Suppressor macrophage treated with lipopolysaccharide for 1 hour (primary cell): ENCODE data around the gene SYT8.
A peak's percentile ranks its signal among the peaks of the same experiment; 100 is the strongest.

ENCODE experiments used
- DNase-seq, 3 donors: peaks; one replicate each; pipeline ENCODE4 v3.0.0-alpha.2; 2020 to 2022

The SYT8 gene

DNA sequence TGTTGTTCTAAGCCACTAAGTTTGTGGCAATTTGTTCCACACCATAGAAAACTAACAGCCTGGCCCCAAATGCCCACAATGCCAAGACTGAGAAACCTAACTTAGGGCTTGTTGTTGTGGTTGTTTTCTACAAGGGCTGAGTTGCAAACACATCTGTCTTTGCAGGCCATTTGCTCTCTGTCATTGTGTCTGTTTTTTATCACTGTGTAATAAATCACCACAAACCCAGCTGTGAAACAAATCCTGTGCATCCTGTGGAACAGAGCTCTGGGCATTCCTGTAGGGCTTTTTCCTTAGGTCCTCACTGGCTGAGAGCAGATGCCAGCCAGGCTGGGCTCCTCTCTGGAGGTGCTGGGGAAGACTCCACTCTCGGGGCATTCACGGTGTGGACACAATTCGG lies 15.7 kb upstream of the SYT8 start:
- no peak for DNase-seq

DNA sequence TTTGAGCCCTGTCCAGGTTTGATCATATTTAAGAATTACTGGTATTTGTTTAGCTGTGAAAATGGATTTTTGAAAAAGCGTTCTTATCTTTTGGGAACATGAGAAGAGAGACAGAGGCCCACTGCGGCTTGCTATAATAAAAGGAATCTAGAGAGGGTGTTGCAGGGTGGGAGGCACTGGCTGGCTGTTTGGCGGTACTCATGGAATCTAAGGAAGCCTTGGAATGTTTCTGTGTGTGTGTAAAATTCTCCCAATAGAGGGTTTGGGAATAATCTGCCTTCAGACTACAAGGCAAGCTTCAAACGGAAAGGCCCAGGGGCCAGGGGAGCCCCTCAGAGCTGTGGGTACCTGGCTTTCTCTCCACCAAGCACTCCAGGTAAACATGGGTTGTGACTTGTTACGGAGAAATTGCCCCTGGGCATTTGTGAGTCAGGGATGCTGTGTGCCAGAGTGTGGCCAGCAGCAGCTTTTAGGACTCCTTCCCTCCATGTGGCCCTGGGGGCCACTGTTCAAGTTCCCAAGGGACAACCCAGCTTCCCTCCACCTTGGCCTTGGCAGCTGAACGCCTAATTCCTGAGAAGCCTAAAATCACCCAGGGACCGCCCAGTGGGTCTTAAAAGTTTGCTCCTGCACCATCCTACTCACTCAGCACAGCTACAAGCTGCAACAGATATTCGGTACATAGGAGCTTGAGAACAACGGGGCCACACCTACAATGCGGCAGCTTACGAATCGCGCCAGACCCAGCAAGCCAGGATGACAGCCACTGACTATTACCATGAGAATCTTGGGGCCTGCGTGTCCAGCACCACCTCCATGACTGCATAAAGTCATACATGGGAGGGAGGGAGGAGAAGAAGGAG lies 14.1 kb upstream of the SYT8 start:
- no peak for DNase-seq

DNA sequence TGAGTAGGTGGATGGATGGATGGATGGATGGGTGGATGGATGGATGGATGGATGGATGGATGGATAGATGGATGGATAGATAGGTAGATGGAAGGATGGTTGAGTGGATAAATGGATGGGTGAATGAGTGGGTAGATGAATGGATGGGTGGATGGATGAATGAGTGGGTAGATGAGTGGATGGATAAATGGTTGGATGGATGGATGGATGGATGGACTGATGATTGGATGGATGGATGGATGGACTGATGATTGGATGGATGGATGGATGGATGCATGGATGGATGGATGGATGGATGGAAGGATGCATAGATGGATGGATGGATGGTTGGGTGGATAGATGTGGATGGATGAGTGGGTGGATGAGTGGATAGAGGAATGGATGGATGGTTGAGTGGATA lies 13.2 kb upstream of the SYT8 start:
- no peak for DNase-seq

DNA sequence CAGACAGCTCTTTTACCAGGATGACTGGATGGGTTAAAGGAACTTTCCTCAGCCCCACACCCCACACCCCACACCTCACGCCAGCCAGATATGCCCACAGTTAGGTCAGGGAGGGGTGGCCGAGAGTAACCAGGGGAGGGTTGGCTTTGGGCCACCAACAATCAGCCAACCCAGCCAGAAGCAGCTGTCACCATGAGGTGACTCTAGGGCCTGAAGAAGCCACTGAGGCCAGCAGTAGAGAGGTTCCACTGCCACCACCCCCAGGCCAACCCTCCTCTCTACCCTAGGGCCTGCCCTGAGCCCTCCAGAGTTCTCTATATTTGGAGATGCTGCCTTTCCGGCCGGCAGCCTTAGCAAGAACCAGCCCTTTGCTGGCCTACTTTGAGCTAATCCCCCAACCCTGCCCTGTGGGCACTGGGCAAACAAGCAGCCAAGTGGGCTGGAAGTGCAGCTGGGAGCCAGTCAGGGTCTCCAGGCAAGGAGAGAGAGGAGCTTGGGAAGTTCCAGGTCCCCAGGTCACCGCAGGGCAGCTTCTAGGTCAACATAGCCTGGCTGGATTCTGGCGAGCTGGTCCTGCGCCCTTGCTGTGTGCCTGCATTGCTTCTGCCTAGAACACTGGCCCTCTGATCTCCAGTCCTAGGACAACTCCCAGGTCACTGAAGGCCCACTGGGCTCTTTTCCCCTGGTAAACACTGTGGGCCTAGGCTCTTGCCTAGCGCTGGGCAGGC lies 12.0 kb upstream of the SYT8 start:
- no peak for DNase-seq

DNA sequence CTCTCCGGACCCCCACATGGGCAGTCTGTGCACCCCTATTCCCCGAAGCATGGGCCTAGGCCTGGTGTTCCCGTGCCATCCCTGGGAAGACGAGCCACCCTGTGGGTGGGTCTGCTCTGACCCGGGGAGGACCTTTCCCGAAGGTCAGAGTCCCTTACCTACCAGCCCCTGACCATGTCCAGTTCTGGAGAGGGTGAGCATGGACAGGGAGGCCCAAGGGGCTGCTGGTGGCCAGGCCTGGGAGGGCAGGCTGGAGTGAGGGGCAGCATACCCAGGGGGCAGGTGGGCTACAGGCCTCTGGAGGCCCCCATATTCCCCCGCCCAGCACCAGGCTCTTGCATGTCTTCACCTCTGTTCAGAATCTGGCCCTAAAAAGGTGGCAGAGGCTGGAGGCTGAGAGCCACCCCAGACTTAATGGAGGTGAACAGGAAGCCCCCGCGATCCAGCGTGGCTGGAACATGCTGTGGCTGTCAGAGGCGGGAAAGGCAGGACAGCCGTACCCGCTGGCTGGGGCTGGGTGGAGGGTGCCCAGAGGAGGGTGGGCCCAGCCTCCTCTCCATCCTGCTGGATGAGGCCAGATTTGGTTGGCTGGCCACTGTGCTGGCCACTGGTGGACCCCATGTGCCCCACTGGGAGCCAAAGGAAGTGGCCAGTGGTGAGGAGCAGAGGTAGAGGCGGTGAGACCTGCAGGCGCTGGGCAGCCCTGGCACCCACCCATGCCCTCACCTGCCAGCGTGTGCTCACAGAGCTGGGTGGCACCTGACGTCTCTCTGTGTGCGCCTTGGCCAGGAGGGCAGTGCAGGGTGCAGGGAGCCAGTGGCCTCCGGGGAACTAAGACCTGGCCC lies 11.2 kb upstream of the SYT8 start:
- no peak for DNase-seq

DNA sequence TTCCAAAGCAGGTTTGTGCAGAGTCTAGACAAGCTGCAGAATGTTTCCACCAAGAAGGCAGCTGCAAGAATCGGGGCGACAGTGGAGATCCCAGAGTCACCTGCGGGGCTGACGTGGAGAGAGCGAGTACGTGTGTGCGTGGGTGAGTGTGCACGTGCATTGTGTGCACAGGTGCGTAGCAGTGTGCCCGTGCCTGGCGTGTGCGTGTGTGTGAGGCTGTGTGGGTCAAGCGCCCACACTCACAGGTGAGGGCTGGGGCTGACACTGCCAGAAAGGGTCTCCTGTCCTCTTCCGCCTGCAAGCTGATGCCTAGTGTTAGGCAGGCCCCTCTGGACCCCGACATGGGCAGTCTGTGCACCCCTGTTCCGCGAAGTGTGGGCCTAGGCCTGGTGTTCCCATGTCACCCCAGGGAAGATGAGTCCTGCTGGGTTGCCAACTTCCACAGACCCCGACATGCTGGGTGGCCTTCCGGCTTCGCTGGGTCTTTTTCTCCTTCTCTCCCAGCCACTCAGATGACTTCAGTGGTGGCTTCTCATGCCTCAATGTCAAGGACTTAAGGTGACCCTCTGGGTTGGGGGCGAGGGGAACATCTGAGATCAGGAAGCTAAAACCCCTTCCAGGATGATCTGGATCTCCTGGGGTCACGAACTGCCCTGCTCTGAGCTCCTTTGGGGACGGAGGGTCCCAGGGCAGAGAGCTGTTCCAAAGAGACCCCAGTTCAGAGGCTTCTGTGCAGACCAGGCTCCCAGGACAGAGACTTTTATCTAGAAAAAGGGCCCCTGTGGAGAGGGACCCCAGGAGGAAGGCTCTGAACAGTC lies 10.4 kb upstream of the SYT8 start:
- no peak for DNase-seq

DNA sequence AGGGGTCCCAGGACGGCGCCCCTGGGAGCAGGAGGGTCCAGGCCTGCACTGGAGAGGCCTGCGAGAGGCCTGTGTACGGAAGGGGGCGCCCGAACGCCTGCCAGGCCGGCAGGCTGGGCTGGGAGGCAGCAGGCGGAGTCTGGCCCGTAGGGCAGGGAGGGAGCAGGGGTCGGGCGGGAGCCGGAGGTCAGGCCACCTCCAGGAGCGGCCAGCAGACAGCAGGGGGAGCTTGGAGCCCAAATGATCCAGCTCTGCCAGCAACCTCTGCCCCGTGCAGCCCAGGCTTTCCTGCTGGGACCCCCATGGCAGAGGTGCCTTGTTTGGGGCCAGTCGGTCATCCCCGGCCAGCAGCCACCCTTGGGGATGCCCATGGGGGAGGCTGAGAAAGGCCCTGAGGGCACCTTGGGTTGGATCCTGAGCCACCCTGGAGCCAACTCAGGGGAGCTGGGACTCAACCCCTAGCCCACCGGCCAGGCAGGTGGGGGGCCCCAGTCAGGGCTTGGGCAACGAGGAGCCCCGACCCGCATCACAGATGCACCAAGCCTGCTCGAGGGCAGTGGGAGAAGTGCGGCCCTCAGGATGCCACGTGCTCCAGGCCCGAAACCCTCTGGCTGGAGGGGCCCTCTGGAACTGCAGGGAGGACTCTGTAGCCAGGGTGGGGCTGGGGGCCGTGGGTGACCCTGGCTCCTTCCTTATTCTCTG lies 9.6 kb upstream of the SYT8 start:
- peak; percentile 67 to 86 (median 77) for DNase-seq

DNA sequence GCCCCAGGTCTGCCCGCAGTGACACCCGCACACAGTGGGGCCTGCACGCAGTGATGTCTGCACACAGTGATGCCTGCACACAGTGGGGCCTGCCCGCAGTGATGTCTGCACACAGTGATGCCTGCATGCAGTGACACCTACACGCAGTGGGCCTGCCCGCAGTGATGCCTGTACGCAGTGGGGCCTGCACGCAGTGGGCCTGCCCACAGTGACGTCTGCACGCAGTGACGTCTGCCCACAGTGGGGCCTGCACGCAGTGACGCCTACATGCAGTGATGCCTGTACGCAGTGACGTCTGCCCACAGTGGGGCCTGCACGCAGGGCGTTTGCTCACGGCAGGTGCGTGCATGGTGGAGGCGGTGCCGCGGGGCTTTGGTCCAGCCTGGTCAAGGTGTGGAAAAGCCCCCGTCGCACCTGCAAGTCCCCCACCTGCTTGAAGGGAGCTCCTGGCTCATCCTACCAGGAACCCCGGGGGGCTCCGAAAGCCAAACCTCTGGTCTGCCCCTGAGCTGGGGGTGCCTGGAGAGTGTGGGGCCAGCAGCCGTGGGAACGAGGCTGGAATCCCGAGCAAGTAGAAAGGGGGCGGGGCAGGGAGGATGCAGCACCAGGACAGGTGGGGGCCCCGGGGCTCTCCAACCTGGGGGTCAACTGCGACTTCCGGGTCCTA lies 8.9 kb upstream of the SYT8 start:
- DNase-seq: no peak

DNA sequence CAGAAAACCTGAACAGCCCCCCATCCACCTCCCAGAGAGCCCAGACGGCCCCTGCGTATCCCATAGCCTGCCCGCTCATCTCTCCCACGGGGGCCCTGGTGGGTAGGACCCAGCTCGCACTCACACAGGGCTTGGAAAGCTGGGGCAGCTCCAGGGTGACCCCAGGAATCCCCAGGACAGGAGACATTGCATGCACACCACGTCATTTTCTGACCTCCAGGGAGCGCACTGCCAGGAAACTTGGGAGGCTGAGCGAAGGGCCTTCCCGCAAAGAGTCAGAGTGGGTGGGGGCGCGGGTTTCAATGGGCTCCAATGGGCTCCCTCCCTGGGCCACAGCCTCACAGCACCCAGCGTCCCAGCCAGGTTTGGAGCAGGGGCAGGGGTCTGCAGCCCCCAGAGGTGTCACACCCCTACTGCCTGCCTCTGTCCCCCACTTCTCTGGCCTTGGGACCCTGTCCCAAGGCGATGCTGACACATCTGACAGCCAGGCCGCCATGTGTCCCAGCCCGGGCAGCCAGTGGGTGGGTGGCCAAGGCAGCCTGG lies 8.2 kb upstream of the SYT8 start:
- DNase-seq: peak in 1 of 3 donors; percentile 27

DNA sequence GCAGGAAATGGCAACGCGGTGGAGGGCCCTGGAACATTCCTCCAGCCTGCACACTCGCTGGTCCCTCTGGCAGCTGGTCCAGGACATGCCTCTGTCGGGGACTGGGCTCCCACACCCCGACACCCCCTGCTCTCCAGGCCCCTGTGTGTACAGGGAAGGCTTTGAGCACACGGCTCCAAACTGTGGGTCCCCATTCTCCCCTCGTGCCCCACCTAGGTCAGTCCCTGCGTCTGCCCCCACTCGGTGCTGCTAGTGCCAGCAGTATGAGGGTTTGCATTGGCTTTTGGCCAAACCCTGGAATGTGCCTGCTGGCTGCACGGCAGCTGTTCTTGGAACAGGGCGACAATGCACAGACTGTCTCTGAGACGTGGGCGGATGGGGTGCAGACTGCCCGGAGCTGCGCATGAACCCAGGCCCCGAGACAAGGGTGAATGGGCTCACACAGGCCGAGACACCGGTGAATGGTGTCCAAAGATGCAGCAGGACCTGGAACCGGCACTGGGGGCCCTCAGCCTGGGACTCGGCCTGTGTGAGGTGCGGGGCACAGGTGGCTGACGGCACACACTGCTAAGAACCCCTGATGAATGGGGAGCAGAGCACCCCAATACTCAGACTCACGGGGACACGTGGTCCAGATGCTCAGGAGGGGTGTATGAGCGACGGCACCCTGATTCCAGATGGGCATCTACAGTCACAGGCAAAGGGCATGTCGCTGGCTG lies 7.5 kb upstream of the SYT8 start:
- DNase-seq: no peak

DNA sequence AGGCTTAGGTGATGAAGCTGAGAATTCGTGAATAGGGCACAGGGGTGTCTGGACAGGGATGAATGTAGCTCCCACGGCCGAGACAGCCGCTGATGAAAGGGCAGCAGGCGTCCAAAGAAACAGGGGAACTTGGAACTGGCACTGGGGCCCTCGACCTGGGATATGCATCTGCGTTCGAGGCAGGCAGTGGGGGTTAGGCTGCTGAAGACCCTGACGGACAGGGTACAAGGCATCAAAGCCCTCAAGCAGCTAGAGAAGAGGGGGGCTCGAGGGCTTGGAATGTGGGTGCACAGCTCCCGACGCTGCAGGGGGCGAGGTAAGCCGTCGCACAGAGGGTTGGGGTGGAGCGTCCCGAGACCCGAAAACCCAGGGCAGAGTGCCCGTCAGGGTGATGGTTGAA lies 6.9 kb upstream of the SYT8 start:
- no peak for DNase-seq

DNA sequence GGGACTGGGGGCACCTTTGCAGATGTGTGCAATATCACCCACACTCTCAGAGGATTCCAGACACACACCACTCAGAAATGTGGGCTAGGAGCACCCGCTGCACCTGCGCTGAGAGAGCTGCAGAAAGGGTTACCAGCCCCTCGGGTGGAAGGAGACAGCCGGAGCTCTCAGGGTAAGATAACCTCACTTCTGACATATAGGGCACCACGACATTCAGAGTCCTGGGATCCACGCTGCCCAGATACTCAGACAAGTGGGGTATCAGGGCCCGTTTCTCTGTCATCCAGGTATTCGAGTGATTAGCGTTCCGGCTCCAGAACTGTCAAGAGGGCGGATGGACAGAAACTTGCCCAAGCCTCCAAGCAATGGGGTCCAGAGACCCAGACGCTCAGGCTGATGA lies 6.2 kb upstream of the SYT8 start:
- DNase-seq: no peak

DNA sequence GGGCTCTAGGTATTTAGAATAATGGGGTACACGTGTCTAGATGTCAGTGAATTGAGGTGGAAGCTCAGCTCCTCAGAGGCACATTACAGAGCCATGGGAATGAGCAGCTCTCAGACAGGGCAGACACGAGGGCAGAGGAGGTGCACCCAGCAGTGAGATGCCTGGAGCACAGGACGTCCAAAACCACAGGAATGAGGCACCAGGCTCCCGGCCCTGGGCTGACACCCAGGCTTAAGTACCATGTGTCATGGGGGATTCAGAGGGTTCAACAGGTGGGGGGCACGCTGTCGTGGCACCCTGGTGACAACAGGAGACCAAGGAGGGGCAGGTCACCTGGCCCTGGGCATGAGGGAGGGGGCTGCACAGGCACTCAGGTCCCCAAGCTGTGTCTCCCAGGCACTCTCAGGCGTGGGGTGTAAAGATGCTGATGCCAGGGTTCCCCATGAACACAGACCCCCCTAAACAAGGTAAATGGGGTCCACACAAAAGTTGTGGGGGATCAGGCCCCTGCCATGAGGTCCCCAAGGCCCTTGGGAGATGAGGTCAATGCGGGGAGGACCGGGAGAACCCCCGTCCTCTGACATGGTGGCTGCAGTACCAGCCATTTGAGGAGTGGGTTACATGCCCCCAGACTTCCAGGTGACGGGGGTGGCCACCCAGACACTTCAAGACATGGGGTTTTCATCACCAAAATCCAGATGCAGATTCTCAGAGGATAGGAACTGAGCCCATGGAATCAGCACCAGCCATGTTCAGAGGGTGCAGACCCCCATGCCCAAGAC lies 5.6 kb upstream of the SYT8 start:
- DNase-seq: no peak

DNA sequence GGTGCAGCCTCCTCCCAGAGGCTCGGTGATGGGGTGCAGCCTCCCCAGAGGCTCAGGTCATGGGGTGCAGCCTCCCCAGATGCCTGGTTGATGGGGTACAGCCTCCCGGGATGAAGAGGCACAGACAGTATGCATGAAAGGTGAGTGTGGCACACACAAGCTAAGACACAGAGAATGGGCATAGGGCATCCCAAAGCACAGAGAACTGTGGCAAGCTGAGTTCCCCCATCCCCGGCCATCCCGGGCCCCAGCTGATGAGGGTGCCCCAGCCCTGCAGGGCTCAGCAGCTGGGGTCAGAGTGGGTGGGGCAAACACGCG lies 4.8 kb upstream of the SYT8 start:
- no peak for DNase-seq

DNA sequence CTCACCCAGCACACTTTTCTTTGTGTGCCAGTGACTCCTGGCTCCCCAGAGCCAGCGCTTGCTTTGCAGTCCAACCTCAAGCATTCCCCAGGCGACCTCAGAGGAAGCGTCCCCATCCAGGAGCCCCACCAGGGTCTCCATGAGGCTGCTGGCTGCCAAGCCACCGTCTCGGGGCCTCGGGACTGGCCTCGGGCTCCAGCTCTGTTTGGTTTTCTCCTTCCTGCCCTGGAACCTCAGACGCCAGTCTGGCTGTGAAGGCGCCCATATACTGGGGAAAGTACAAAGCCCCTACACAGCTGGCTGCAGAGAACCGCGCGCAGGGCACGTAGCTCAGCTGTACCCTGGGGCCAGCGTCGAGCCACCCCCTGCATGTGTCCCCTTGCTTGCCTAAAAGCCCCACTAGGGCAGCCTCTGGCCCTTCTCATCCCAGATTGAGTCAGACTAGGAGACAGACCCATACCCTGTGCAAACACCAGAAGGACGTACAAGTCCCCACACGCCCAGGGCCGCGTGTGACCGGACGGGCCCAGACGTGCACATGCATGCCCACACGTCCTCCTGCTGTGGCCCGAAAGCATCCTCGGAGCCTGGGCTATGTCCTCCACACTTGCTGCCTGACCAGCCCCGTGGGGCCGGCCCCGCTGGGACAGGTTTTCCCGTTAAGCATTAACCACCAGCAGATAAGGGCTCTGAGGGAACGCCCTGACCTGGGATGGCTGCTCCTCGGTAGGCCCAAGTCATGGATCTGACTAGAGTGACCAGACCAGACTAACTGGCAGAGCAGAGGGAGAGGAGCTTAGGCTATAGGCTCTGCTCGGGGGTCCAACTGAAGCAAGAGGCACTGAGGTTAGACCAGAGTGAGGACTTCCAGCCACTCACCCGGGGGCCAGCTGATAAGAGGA lies 4.2 kb upstream of the SYT8 start:
- no peak for DNase-seq

DNA sequence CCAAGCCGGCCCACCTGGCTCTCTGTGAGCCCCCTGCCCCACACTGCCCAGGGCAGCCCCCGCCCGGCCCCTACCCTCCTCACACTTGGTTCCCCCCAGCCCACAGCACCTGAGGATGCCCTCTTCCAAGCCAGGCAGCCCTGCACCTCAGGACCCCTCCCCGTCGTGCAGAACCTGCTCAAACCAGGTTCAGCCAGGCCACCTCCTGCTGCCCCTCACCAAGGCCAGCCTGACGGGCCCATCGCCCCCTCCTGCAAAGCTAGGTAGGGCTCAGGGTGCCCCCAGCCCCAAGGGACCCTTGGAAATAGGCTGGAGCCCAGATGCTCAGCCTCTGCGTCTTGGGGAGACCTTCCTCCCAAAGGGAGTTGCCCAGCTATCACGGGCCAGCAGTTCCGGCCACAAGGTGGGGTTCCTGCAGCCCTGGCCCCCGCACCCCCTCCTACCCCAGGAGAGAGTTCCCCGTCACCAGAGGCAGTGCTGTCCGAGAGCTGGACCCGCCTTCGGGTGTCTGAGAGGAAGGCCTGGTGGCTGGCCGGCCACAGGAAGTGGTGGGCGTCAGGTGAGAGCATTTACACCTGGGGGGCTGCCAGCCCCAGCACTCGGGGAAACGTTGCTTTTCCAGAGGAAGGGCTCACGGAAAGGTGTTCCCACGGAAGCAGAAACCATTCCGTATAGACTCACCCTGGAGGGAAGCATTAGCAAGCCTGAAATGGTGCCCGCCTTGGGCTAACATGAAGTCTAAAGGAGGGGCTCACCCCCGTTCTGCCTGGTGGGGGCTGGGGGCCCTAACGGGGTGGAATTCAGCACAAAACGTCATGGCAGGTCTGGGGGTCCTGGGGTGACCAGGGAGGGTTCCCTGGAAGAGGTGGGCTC lies 3.2 kb upstream of the SYT8 start:
- no peak for DNase-seq

DNA sequence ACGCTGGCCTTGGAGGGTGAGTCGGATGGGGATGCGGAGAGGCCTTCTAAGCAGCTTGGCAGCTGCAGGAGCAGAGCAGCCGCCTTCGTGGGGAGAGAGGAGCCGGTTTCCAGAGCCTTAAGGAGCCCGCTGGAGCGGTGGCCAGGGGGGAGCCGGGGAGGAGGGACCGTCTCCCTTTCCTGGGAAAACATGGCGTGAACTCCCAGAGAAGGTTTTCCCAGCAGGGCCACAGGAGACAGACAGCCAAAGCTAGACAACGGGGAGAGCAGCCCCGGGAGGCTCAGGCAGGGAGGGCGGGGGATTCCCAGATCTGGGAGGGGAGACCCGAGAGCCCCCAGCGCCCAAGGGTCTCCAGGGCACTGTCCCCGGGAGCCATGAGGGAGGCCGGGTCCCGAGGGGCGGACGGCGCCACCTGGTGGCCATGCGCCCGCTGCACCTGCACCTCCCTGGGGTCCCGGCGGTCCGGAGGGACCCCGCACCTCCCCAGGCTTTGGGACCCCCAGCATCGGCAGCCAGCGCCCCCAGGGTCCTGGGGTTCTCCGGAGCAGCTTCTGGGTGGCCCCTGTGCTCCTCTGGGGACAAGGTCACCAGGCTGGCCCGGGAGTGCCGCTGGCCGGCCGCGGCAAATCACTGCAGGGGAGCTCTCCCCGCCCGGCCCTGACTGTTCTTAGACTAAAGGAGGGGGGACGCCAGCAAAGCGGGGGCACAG lies 2.4 kb upstream of the SYT8 start:
- DNase-seq: peak; percentile 58 to 81 (median 59)
